ENCODE data around the gene KLF1. TPM values are rescaled to one million over a fixed set of nuclear protein-coding genes. Genes with fewer than 3 reads are reported as not detected.
"Not testable (repeated sequence)": the region's sequence is repeated elsewhere in the genome, so short reads cannot be mapped to it uniquely, and the experiment has no call there.

The KLF1 gene
- total and polyA plus RNA-seq, 4 donors: 0.39 TPM; not detected in 3

DNA sequence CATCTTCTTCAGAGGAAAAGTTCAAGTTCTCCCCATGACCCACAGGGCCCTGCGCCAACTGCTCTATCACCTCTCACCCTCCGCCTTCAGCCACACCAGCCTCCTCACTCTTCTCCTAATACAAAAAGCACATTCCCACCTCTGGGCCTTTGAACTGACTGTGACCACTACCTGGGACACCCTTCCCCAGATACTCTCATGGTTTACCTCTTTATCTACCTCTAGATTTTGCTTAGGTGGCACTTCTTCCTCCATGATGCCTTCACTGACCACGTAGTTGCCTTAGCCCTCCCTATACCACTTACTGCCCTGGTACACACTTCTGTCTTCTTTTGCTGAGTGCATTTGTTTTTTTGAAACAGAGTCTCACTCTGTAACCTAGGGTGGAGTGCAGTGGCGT is 36.0 kb upstream of the KLF1 start:
- Histone ChIP-seq H3K9me3 (ENCODE audit: control insufficient read depth, low read length) (no peaks in the 10 kb centered on the region), H3K36me3 (ENCODE audit: control insufficient read depth in 1 of 2, insufficient read depth in 2 of 2, low read length in 1 of 2) (peaks cover 4 to 9% of the 10 kb centered on the region in 2 donors), H3K4me1 (ENCODE audit: control insufficient read depth in 1 of 2, insufficient read depth in 2 of 2, low read length in 2 of 2) (no peaks in the 10 kb centered on the region), H3K27ac (ENCODE audit: low read depth in 1 of 2, low read length in 2 of 2) (no peak overlapping the region), H3K27me3 (ENCODE audit: control insufficient read depth in 1 of 2, insufficient read depth in 2 of 2, low read length in 1 of 2) (no peaks in the 10 kb centered on the region), H3K4me3 (ENCODE audit: low read length in 2 of 2) (no peak overlapping the region)
- ATAC-seq (ENCODE audit: low FRiP score) (no peak), DNase-seq (no peak)
- 96 to 97% methylated on average over 4 of the region's 4 CpGs for WGBS, 2 donors
- intact Hi-C loops (cut with DNase I): no loop called here

GRCh38 chr19:12921047-12921446 is 34.0 kb upstream of the KLF1 start:
- no peak for DNase-seq
- Histone ChIP-seq H3K9me3 (ENCODE audit: control insufficient read depth, low read length) (no peaks in the 10 kb centered on the region), H3K27ac (ENCODE audit: low read depth in 1 of 2, low read length in 2 of 2) (no peak overlapping the region), H3K4me1 (ENCODE audit: control insufficient read depth in 1 of 2, insufficient read depth in 2 of 2, low read length in 2 of 2) (no peaks in the 10 kb centered on the region), H3K36me3 (ENCODE audit: control insufficient read depth in 1 of 2, insufficient read depth in 2 of 2, low read length in 1 of 2) (peaks cover 2 to 5% of the 10 kb centered on the region in 2 donors), H3K4me3 (ENCODE audit: low read length in 2 of 2) (no peak overlapping the region), H3K27me3 (ENCODE audit: control insufficient read depth in 1 of 2, insufficient read depth in 2 of 2, low read length in 1 of 2) (no peaks in the 10 kb centered on the region)
- ATAC-seq (ENCODE audit: low FRiP score): no peak
- intact Hi-C loops (cut with DNase I): no loop called here
- 47 to 54% methylated on average over 3 of the region's 3 CpGs for WGBS, 2 donors

GRCh38 chr19:12918253-12918652 is 31.3 kb upstream of the KLF1 start:
- ATAC-seq (ENCODE audit: low FRiP score): no peak
- 91 to 93% methylated on average over 14 of the region's 14 CpGs for WGBS, 2 donors
- no peak overlapping the region for H3K27ac ChIP-seq (ENCODE audit: low read depth in 1 of 2, low read length in 2 of 2)
- no peaks in the 10 kb centered on the region for H3K27me3 ChIP-seq (ENCODE audit: control insufficient read depth in 1 of 2, insufficient read depth in 2 of 2, low read length in 1 of 2)
- H3K9me3 ChIP-seq (ENCODE audit: control insufficient read depth, low read length): no peaks in the 10 kb centered on the region
- H3K4me3 ChIP-seq (ENCODE audit: low read length in 2 of 2): no peak overlapping the region
- no peak for DNase-seq
- intact Hi-C loops (cut with DNase I): no loop called here
- no peaks in the 10 kb centered on the region for H3K4me1 ChIP-seq (ENCODE audit: control insufficient read depth in 1 of 2, insufficient read depth in 2 of 2, low read length in 2 of 2)
- H3K36me3 ChIP-seq (ENCODE audit: control insufficient read depth in 1 of 2, insufficient read depth in 2 of 2, low read length in 1 of 2): peaks cover 0 to 5% of the 10 kb centered on the region in 2 donors

DNA sequence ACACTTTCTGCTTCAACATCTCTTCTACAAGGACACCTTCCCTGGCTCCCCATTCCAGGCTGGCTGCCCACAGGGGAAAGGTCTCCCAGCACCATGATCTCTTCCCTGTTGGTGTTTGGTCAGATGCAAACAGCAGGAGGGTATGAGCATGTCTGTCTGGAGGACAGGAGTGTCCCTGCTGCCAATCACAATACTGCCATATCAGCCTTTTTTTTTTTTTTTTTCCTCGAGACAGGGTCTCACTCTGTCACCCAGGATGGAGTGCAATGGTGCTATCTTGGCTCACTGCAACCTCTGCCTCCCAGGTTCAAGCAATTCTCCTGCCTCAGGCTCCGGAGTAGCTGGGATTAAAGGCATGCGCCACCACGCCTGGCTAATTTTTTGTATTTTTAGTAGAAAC is 28.9 kb upstream of the KLF1 start:
- intact Hi-C loops (cut with DNase I): not testable (repeated sequence)

GRCh38 chr19:12913851-12914690 is 27.1 kb upstream of the KLF1 start:
- H3K27ac ChIP-seq (ENCODE audit: low read depth in 1 of 2, low read length in 2 of 2): no peak overlapping the region
- intact Hi-C loops (cut with DNase I): no loop called here
- no peaks in the 10 kb centered on the region for H3K36me3 ChIP-seq (ENCODE audit: control insufficient read depth in 1 of 2, insufficient read depth in 2 of 2, low read length in 1 of 2)
- DNase-seq: no peak
- H3K4me1 ChIP-seq (ENCODE audit: control insufficient read depth in 1 of 2, insufficient read depth in 2 of 2, low read length in 2 of 2): no peaks in the 10 kb centered on the region
- H3K27me3 ChIP-seq (ENCODE audit: control insufficient read depth in 1 of 2, insufficient read depth in 2 of 2, low read length in 1 of 2): no peaks in the 10 kb centered on the region
- ATAC-seq (ENCODE audit: low FRiP score): no peak
- H3K4me3 ChIP-seq (ENCODE audit: low read length in 2 of 2): no peak overlapping the region
- no peaks in the 10 kb centered on the region for H3K9me3 ChIP-seq (ENCODE audit: control insufficient read depth, low read length)
- WGBS, 2 donors: 76 to 83% methylated on average over 12 of the region's 12 CpGs

More for the DNA sequence above, 28.9 kb upstream of the KLF1 start:
- not testable (repeated sequence) for H3K36me3 ChIP-seq (ENCODE audit: control insufficient read depth in 1 of 2, insufficient read depth in 2 of 2, low read length in 1 of 2); ATAC-seq (ENCODE audit: low FRiP score); H3K4me3 ChIP-seq (ENCODE audit: low read length in 2 of 2); H3K27ac ChIP-seq (ENCODE audit: low read depth in 1 of 2, low read length in 2 of 2); H3K9me3 ChIP-seq (ENCODE audit: control insufficient read depth, low read length); H3K27me3 ChIP-seq (ENCODE audit: control insufficient read depth in 1 of 2, insufficient read depth in 2 of 2, low read length in 1 of 2); DNase-seq; H3K4me1 ChIP-seq (ENCODE audit: control insufficient read depth in 1 of 2, insufficient read depth in 2 of 2, low read length in 2 of 2)
- 69 to 80% methylated on average over 4 of the region's 4 CpGs for WGBS, 2 donors

GRCh38 chr19:12913011-12913561 is 26.1 kb upstream of the KLF1 start:
- peak overlapping the region in 1 of 2 donors; percentile 9 for H3K27ac ChIP-seq (ENCODE audit: low read depth in 1 of 2, low read length in 2 of 2)
- ATAC-seq (ENCODE audit: low FRiP score): peak; percentile 83
- no peak overlapping the region for H3K4me3 ChIP-seq (ENCODE audit: low read length in 2 of 2)
- intact Hi-C loops (cut with DNase I): no loop called here
- H3K36me3 ChIP-seq (ENCODE audit: control insufficient read depth in 1 of 2, insufficient read depth in 2 of 2, low read length in 1 of 2): no peaks in the 10 kb centered on the region
- 2 to 5% methylated on average over 22 of the region's 22 CpGs for WGBS, 2 donors
- no peaks in the 10 kb centered on the region for H3K27me3 ChIP-seq (ENCODE audit: control insufficient read depth in 1 of 2, insufficient read depth in 2 of 2, low read length in 1 of 2)
- DNase-seq: peak; percentile 80 to 89
- no peaks in the 10 kb centered on the region for H3K9me3 ChIP-seq (ENCODE audit: control insufficient read depth, low read length)
- H3K4me1 ChIP-seq (ENCODE audit: control insufficient read depth in 1 of 2, insufficient read depth in 2 of 2, low read length in 2 of 2): no peaks in the 10 kb centered on the region

DNA sequence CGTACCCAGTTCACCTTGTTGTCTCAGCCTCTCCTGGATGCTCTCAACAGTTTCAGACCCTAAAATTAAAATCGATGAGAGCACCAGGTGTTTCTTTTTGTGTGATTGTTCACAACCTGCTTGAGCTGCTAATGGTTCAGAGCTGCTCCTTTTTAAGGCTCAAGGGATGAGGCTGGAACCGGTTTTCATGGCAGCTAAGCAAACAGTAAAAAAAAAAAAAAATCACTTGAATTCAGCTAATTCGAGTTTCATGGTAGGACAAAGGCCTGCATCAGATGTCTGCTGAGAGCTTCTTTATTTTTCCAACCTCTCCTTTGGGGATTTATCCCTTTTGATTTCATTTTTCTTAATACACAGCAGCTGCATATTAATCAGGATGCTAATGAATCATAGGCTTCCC is 25.6 kb upstream of the KLF1 start:
- WGBS, 2 donors: 31 to 43% methylated on average over 4 of the region's 4 CpGs
- Histone ChIP-seq H3K27ac (ENCODE audit: low read depth in 1 of 2, low read length in 2 of 2) (no peak overlapping the region), H3K9me3 (ENCODE audit: control insufficient read depth, low read length) (no peaks in the 10 kb centered on the region), H3K27me3 (ENCODE audit: control insufficient read depth in 1 of 2, insufficient read depth in 2 of 2, low read length in 1 of 2) (no peaks in the 10 kb centered on the region), H3K36me3 (ENCODE audit: control insufficient read depth in 1 of 2, insufficient read depth in 2 of 2, low read length in 1 of 2) (no peaks in the 10 kb centered on the region), H3K4me1 (ENCODE audit: control insufficient read depth in 1 of 2, insufficient read depth in 2 of 2, low read length in 2 of 2) (no peaks in the 10 kb centered on the region), H3K4me3 (ENCODE audit: low read length in 2 of 2) (no peak overlapping the region)
- DNase-seq (no peak), ATAC-seq (ENCODE audit: low FRiP score) (no peak)
- intact Hi-C loops (cut with DNase I): no loop called here

- intact Hi-C loops (cut with DNase I): no loop called here
- no peak overlapping the region for H3K4me3 ChIP-seq (ENCODE audit: low read length in 2 of 2)
- H3K9me3 ChIP-seq (ENCODE audit: control insufficient read depth, low read length): no peaks in the 10 kb centered on the region
- no peaks in the 10 kb centered on the region for H3K36me3 ChIP-seq (ENCODE audit: control insufficient read depth in 1 of 2, insufficient read depth in 2 of 2, low read length in 1 of 2)
- H3K27me3 ChIP-seq (ENCODE audit: control insufficient read depth in 1 of 2, insufficient read depth in 2 of 2, low read length in 1 of 2): no peaks in the 10 kb centered on the region
- no peak overlapping the region for H3K27ac ChIP-seq (ENCODE audit: low read depth in 1 of 2, low read length in 2 of 2)
- H3K4me1 ChIP-seq (ENCODE audit: control insufficient read depth in 1 of 2, insufficient read depth in 2 of 2, low read length in 2 of 2): no peaks in the 10 kb centered on the region
- ATAC-seq (ENCODE audit: low FRiP score) (no peak), DNase-seq (no peak)
- WGBS, 2 donors: 88 to 92% methylated on average over 9 of the region's 9 CpGs
Measured at GRCh38 chr19:12907166-12907565, 20.2 kb upstream of the KLF1 start.

All from aorta (tissue), 5 donors.